ENCODE results near the gene MTOR.

The MTOR gene

GRCh38 chr1:11204396-11205190, 57.8 kb downstream of the MTOR start:
- no peaks in the 10 kb centered on the region for H3K4me1 ChIP-seq (ENCODE audit: control insufficient read depth, insufficient read depth, low read length)
- H3K9me3 ChIP-seq (ENCODE audit: control insufficient read depth, low read length): no peaks in the 10 kb centered on the region
- H3K9ac ChIP-seq (ENCODE audit: low read length): no peak overlapping the region
- no peaks in the 10 kb centered on the region for H3K27me3 ChIP-seq (ENCODE audit: control insufficient read depth, insufficient read depth, low read length)
- no peak overlapping the region for H3K4me3 ChIP-seq (ENCODE audit: low read length)
- no peaks in the 10 kb centered on the region for H3K36me3 ChIP-seq (ENCODE audit: control insufficient read depth, insufficient read depth, low read length)

- H3K4me1 ChIP-seq (ENCODE audit: control insufficient read depth, insufficient read depth, low read length): no peaks in the 10 kb centered on the region
- no peak overlapping the region for H3K9ac ChIP-seq (ENCODE audit: low read length)
- no peaks in the 10 kb centered on the region for H3K36me3 ChIP-seq (ENCODE audit: control insufficient read depth, insufficient read depth, low read length)
- no peaks in the 10 kb centered on the region for H3K27me3 ChIP-seq (ENCODE audit: control insufficient read depth, insufficient read depth, low read length)
- no peak overlapping the region for H3K4me3 ChIP-seq (ENCODE audit: low read length)
- H3K9me3 ChIP-seq (ENCODE audit: control insufficient read depth, low read length): no peaks in the 10 kb centered on the region
These were observed 63.3 kb downstream of the MTOR start for GRCh38 chr1:11198851-11199594.

- no peak overlapping the region for H3K9ac ChIP-seq (ENCODE audit: low read length)
- no peaks in the 10 kb centered on the region for H3K27me3 ChIP-seq (ENCODE audit: control insufficient read depth, insufficient read depth, low read length)
- no peaks in the 10 kb centered on the region for H3K4me1 ChIP-seq (ENCODE audit: control insufficient read depth, insufficient read depth, low read length)
- no peaks in the 10 kb centered on the region for H3K9me3 ChIP-seq (ENCODE audit: control insufficient read depth, low read length)
- H3K4me3 ChIP-seq (ENCODE audit: low read length): no peak overlapping the region
- no peaks in the 10 kb centered on the region for H3K36me3 ChIP-seq (ENCODE audit: control insufficient read depth, insufficient read depth, low read length)
These were observed 64.1 kb downstream of the MTOR start for GRCh38 chr1:11198257-11198656.

GRCh38 chr1:11197359-11197758, 65.0 kb downstream of the MTOR start:
- H3K4me1 ChIP-seq (ENCODE audit: control insufficient read depth, insufficient read depth, low read length): no peaks in the 10 kb centered on the region
- no peaks in the 10 kb centered on the region for H3K9me3 ChIP-seq (ENCODE audit: control insufficient read depth, low read length)
- H3K9ac ChIP-seq (ENCODE audit: low read length): no peak overlapping the region
- no peaks in the 10 kb centered on the region for H3K36me3 ChIP-seq (ENCODE audit: control insufficient read depth, insufficient read depth, low read length)
- no peak overlapping the region for H3K4me3 ChIP-seq (ENCODE audit: low read length)
- H3K27me3 ChIP-seq (ENCODE audit: control insufficient read depth, insufficient read depth, low read length): no peaks in the 10 kb centered on the region

- Histone ChIP-seq H3K27me3 (ENCODE audit: control insufficient read depth, insufficient read depth, low read length) (no peaks in the 10 kb centered on the region), H3K9ac (ENCODE audit: low read length) (no peak overlapping the region), H3K36me3 (ENCODE audit: control insufficient read depth, insufficient read depth, low read length) (no peaks in the 10 kb centered on the region), H3K4me3 (ENCODE audit: low read length) (no peak overlapping the region), H3K9me3 (ENCODE audit: control insufficient read depth, low read length) (no peaks in the 10 kb centered on the region), H3K4me1 (ENCODE audit: control insufficient read depth, insufficient read depth, low read length) (no peaks in the 10 kb centered on the region)
These were observed 65.4 kb downstream of the MTOR start for GRCh38 chr1:11196945-11197344.

GRCh38 chr1:11194407-11195176, 67.8 kb downstream of the MTOR start:
- Histone ChIP-seq H3K9ac (ENCODE audit: low read length) (no peak overlapping the region), H3K27me3 (ENCODE audit: control insufficient read depth, insufficient read depth, low read length) (no peaks in the 10 kb centered on the region), H3K9me3 (ENCODE audit: control insufficient read depth, low read length) (no peaks in the 10 kb centered on the region), H3K4me1 (ENCODE audit: control insufficient read depth, insufficient read depth, low read length) (no peaks in the 10 kb centered on the region), H3K36me3 (ENCODE audit: control insufficient read depth, insufficient read depth, low read length) (no peaks in the 10 kb centered on the region), H3K4me3 (ENCODE audit: low read length) (no peak overlapping the region)

- no peak overlapping the region for H3K9ac ChIP-seq (ENCODE audit: low read length)
- H3K27me3 ChIP-seq (ENCODE audit: control insufficient read depth, insufficient read depth, low read length): no peaks in the 10 kb centered on the region
- H3K36me3 ChIP-seq (ENCODE audit: control insufficient read depth, insufficient read depth, low read length): no peaks in the 10 kb centered on the region
These were observed 69.0 kb downstream of the MTOR start for GRCh38 chr1:11193376-11193775.

GRCh38 chr1:11188858-11189451, 73.4 kb downstream of the MTOR start, which contains the start of gene ANGPTL7:
TSS of gene ANGPTL7 (plus strand) at chr1:11189355. CDS start at chr1:11189580, 225 bp downstream.
- no peaks in the 10 kb centered on the region for H3K36me3 ChIP-seq (ENCODE audit: control insufficient read depth, insufficient read depth, low read length)
- H3K9ac ChIP-seq (ENCODE audit: low read length): no peak within 1 kb of the TSS

More at GRCh38 chr1:11193376-11193775, 69.0 kb downstream of the MTOR start:
- Histone ChIP-seq H3K4me1 (ENCODE audit: control insufficient read depth, insufficient read depth, low read length) (peaks cover 4% of the 10 kb centered on the region), H3K9me3 (ENCODE audit: control insufficient read depth, low read length) (no peaks in the 10 kb centered on the region), H3K4me3 (ENCODE audit: low read length) (no peak overlapping the region)

GRCh38 chr1:11188381-11188780, 74.0 kb downstream of the MTOR start:
- no peaks in the 10 kb centered on the region for H3K9me3 ChIP-seq (ENCODE audit: control insufficient read depth, low read length)
- H3K36me3 ChIP-seq (ENCODE audit: control insufficient read depth, insufficient read depth, low read length): no peaks in the 10 kb centered on the region
- no peak overlapping the region for H3K4me3 ChIP-seq (ENCODE audit: low read length)
- no peak overlapping the region for H3K9ac ChIP-seq (ENCODE audit: low read length)
- peaks cover 4% of the 10 kb centered on the region for H3K4me1 ChIP-seq (ENCODE audit: control insufficient read depth, insufficient read depth, low read length)
- no peaks in the 10 kb centered on the region for H3K27me3 ChIP-seq (ENCODE audit: control insufficient read depth, insufficient read depth, low read length)

More at GRCh38 chr1:11188858-11189451, 73.4 kb downstream of the MTOR start, which contains the start of gene ANGPTL7:
- Histone ChIP-seq H3K9me3 (ENCODE audit: control insufficient read depth, low read length) (no peaks in the 10 kb centered on the region), H3K4me3 (ENCODE audit: low read length) (no peak within 1 kb of the TSS), H3K4me1 (ENCODE audit: control insufficient read depth, insufficient read depth, low read length) (peaks cover 4% of the 10 kb centered on the region), H3K27me3 (ENCODE audit: control insufficient read depth, insufficient read depth, low read length) (no peaks in the 10 kb centered on the region)

GRCh38 chr1:11187931-11188330, 74.4 kb downstream of the MTOR start:
- Histone ChIP-seq H3K27me3 (ENCODE audit: control insufficient read depth, insufficient read depth, low read length) (no peaks in the 10 kb centered on the region), H3K9me3 (ENCODE audit: control insufficient read depth, low read length) (no peaks in the 10 kb centered on the region), H3K9ac (ENCODE audit: low read length) (no peak overlapping the region), H3K36me3 (ENCODE audit: control insufficient read depth, insufficient read depth, low read length) (no peaks in the 10 kb centered on the region), H3K4me1 (ENCODE audit: control insufficient read depth, insufficient read depth, low read length) (peaks cover 4% of the 10 kb centered on the region), H3K4me3 (ENCODE audit: low read length) (no peak overlapping the region)

GRCh38 chr1:11187494-11187893, 74.9 kb downstream of the MTOR start:
- Histone ChIP-seq H3K36me3 (ENCODE audit: control insufficient read depth, insufficient read depth, low read length) (no peaks in the 10 kb centered on the region), H3K4me1 (ENCODE audit: control insufficient read depth, insufficient read depth, low read length) (peaks cover 4% of the 10 kb centered on the region), H3K9me3 (ENCODE audit: control insufficient read depth, low read length) (no peaks in the 10 kb centered on the region), H3K4me3 (ENCODE audit: low read length) (no peak overlapping the region), H3K9ac (ENCODE audit: low read length) (no peak overlapping the region), H3K27me3 (ENCODE audit: control insufficient read depth, insufficient read depth, low read length) (no peaks in the 10 kb centered on the region)
